Measurements from ENCODE around the gene BRME1.

The BRME1 gene

DNA sequence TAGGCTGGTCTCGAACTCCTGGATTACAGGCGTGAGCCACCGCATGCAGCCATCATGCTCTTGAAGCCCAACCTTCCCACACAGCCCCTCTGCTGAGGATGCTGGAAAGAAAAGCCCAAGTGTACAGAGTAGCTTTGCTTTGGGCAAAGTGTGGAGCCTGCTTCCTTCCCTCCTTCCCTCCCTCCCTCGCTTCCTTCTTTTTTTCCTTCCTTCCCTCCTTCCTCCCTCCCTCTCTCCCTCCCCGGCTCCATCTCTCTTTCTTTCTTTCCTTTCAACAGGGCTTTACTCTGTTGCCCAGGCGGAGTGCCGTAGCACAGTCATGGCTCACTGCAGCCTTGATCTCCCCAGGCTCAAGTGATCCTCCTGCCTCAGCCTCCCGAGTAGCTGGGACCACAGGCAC, 2.8 kb upstream of the BRME1 start:
- WGBS, 2 experiments, result 88 to 93% methylated on average over 8 of the region's 8 CpGs
- Histone ChIP-seq H3K9me3 (ENCODE audit: control insufficient read depth, low read length) (no peaks in the 10 kb centered on the region), H3K27ac (ENCODE audit: insufficient read depth, low read depth, low read length, poor library complexity, severe bottlenecking) (no peak overlapping the region), H3K4me1 (ENCODE audit: control insufficient read depth, insufficient read depth, low read length) (no peaks in the 10 kb centered on the region), H3K4me3 (ENCODE audit: insufficient read depth, low read depth, low read length) (no peak overlapping the region), H3K27me3 (ENCODE audit: control insufficient read depth, insufficient read depth, low read length, poor library complexity, severe bottlenecking) (peaks cover 9% of the 10 kb centered on the region), H3K36me3 (ENCODE audit: control insufficient read depth, insufficient read depth, low read length) (peaks cover 3% of the 10 kb centered on the region)

DNA sequence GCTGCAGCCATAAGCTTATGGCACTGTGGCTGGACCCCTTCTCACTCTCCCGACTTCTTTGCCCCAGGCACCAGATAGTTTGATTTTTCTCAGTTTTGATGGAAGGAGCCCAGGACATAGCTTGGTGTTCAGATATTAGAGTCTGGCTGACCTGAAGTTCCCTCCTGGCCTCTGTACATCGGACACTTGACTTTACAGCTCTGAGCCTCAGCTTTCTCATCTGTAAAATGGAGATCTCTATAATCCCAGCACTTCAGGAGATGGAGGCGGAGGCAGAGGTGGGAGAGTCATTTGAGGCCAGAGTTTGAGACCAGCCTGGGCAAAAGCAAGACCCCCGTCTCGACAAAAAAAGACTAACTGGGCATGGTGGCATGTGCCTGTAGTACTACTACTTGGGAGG, 993 bp upstream of the BRME1 start:
- Histone ChIP-seq H3K4me1 (ENCODE audit: control insufficient read depth, insufficient read depth, low read length) (no peaks in the 10 kb centered on the region), H3K9me3 (ENCODE audit: control insufficient read depth, low read length) (no peaks in the 10 kb centered on the region), H3K36me3 (ENCODE audit: control insufficient read depth, insufficient read depth, low read length) (no peaks in the 10 kb centered on the region), H3K4me3 (ENCODE audit: insufficient read depth, low read depth, low read length) (peak overlapping the region; percentile 72), H3K27ac (ENCODE audit: insufficient read depth, low read depth, low read length, poor library complexity, severe bottlenecking) (no peak overlapping the region), H3K27me3 (ENCODE audit: control insufficient read depth, insufficient read depth, low read length, poor library complexity, severe bottlenecking) (peaks cover 9% of the 10 kb centered on the region)
- 94 to 96% methylated on average over 5 of the region's 5 CpGs for WGBS, 2 experiments

DNA sequence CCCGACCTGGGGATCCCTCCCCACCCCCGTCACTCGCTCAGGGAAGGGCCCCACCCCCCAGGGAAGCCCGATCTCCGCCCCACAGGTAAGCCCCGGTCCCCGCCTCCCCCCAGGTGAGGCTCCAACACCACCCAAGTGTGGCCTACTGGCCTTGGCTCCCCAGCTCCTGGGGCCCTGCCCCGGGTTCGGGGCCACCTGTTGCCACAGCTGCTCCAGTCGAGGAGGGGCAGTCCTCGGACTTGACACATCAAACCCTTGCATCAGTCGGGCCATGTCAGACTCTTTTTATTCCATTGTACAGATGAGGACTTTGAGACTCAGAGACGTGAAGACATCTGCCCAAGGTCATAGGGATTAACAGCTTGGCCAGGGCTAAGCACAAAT, 596 bp upstream of the BRME1 start:
- WGBS, 2 experiments, result 17 to 20% methylated on average over 13 of the region's 13 CpGs
- Histone ChIP-seq H3K36me3 (ENCODE audit: control insufficient read depth, insufficient read depth, low read length) (no peaks in the 10 kb centered on the region), H3K9me3 (ENCODE audit: control insufficient read depth, low read length) (no peaks in the 10 kb centered on the region), H3K4me1 (ENCODE audit: control insufficient read depth, insufficient read depth, low read length) (no peaks in the 10 kb centered on the region), H3K4me3 (ENCODE audit: insufficient read depth, low read depth, low read length) (peak overlapping the region; percentile 72), H3K27me3 (ENCODE audit: control insufficient read depth, insufficient read depth, low read length, poor library complexity, severe bottlenecking) (peaks cover 9% of the 10 kb centered on the region), H3K27ac (ENCODE audit: insufficient read depth, low read depth, low read length, poor library complexity, severe bottlenecking) (no peak overlapping the region)

DNA sequence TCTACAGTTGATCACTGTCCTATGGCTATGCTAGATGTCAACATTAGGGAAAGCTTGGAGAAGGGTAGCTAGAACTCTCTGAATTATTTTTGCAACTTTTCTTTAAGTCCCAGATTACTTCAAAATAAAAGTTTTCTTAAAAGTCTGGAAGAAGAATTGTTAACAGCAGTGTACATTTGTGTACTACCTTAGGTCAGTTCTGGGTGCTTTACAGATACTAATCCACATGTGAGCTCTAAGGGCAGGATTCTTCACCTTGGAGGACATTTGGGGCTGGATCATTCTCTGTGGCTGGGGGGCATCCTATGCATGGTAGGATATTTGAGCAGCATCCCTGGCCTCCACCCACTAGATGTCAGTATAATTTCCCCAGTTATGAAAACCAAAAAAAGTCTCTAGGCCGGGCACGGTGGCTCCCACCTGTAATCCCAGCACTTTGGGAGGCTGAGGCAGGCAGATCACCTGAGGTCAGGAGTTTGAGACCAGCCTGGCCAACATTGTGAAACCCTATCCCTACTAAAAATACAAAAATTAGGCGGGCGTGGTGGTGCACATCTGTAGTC, 2.8 kb downstream of the BRME1 start:
- Histone ChIP-seq H3K27me3 (ENCODE audit: control insufficient read depth, insufficient read depth, low read length, poor library complexity, severe bottlenecking) (peaks cover 9% of the 10 kb centered on the region), H3K27ac (ENCODE audit: insufficient read depth, low read depth, low read length, poor library complexity, severe bottlenecking) (no peak overlapping the region), H3K4me1 (ENCODE audit: control insufficient read depth, insufficient read depth, low read length) (no peaks in the 10 kb centered on the region), H3K4me3 (ENCODE audit: insufficient read depth, low read depth, low read length) (no peak overlapping the region), H3K9me3 (ENCODE audit: control insufficient read depth, low read length) (no peaks in the 10 kb centered on the region), H3K36me3 (ENCODE audit: control insufficient read depth, insufficient read depth, low read length) (no peaks in the 10 kb centered on the region)
- WGBS, 2 experiments, result 81 to 83% methylated on average over 4 of the region's 4 CpGs

DNA sequence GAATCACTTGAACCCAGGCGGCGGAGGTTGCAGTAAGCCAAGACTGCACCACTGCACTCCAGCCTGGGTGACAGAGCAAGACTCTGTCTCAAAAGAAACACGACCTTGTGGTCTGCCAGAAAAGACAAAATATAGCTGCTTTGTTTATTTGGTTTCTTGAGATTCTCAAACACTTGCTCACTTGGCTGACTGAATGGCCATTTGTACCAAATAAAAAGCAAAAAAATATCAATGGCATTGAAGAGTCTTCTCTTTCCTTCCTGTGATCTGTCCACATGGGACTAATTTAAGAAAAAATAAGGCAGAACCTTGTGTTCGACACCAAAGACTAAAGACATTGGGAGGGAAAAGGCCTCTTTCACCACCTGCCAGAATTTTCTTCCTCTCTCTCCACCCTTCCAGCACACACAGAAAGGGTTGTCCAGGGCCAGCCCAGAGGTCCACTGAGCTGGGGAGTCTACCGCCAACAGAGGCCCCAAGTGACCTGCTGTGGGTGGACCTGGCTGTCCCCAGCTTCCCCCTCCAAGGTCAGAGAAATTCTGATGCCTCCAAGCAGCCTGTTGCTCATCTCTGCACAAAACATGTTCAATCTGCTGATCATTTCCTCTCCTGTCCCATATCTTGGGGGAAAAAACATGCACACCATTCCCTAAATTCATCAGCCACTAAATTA, 5.9 kb downstream of the BRME1 start:
- H3K36me3 ChIP-seq (ENCODE audit: control insufficient read depth, insufficient read depth, low read length), result no peaks in the 10 kb centered on the region
- WGBS, 2 experiments, result 79 to 82% methylated on average over 5 of the region's 5 CpGs
- no peaks in the 10 kb centered on the region for H3K9me3 ChIP-seq (ENCODE audit: control insufficient read depth, low read length)
- no peak overlapping the region for H3K4me3 ChIP-seq (ENCODE audit: insufficient read depth, low read depth, low read length)
- no peak overlapping the region for H3K27ac ChIP-seq (ENCODE audit: insufficient read depth, low read depth, low read length, poor library complexity, severe bottlenecking)
- H3K27me3 ChIP-seq (ENCODE audit: control insufficient read depth, insufficient read depth, low read length, poor library complexity, severe bottlenecking), result peaks cover 4% of the 10 kb centered on the region
- no peaks in the 10 kb centered on the region for H3K4me1 ChIP-seq (ENCODE audit: control insufficient read depth, insufficient read depth, low read length)

DNA sequence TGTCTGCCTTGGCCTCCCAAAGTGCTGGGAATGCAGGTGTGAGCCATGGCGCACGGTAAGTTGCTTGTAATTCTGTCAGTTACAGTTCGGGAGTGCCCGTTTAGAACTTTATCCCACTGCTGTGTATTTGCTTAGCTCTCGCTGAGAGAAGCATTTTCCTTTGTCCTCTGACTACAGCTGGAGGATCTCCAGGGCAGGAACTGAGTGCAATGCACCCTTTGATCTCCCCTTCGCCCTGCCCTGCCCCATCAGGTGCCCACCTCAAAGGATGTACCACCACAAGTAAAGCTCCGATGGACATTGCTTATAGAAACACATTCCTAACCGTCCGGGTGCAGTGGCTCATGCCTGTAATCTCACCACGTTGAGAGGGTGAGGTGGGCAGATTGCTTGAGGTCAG, 6.5 kb downstream of the BRME1 start:
- H3K27ac ChIP-seq (ENCODE audit: insufficient read depth, low read depth, low read length, poor library complexity, severe bottlenecking), result no peak overlapping the region
- WGBS, 2 experiments, result 83 to 85% methylated on average over 10 of the region's 10 CpGs
- no peaks in the 10 kb centered on the region for H3K27me3 ChIP-seq (ENCODE audit: control insufficient read depth, insufficient read depth, low read length, poor library complexity, severe bottlenecking)
- no peak overlapping the region for H3K4me3 ChIP-seq (ENCODE audit: insufficient read depth, low read depth, low read length)
- H3K9me3 ChIP-seq (ENCODE audit: control insufficient read depth, low read length), result no peaks in the 10 kb centered on the region
- no peaks in the 10 kb centered on the region for H3K36me3 ChIP-seq (ENCODE audit: control insufficient read depth, insufficient read depth, low read length)
- H3K4me1 ChIP-seq (ENCODE audit: control insufficient read depth, insufficient read depth, low read length), result no peaks in the 10 kb centered on the region

DNA sequence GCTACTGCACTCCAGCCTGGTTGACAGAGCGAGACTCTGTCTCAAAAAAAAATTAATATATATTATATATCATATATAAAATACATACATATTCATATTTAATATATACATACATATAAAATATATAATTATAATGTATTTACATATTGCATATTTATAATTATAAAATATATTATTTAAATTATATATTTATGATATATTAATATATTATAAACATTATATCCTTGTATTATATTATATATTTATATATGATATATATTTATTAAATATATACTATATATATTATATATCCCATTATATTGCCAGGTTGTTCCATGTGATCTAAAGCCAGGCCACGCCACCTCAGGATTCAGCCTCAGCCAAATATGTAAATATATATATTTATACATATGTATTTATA, 9.7 kb downstream of the BRME1 start:
- Histone ChIP-seq H3K9me3 (ENCODE audit: control insufficient read depth, low read length) (no peaks in the 10 kb centered on the region), H3K4me1 (ENCODE audit: control insufficient read depth, insufficient read depth, low read length) (no peaks in the 10 kb centered on the region), H3K4me3 (ENCODE audit: insufficient read depth, low read depth, low read length) (no peak overlapping the region), H3K27ac (ENCODE audit: insufficient read depth, low read depth, low read length, poor library complexity, severe bottlenecking) (no peak overlapping the region), H3K27me3 (ENCODE audit: control insufficient read depth, insufficient read depth, low read length, poor library complexity, severe bottlenecking) (no peaks in the 10 kb centered on the region), H3K36me3 (ENCODE audit: control insufficient read depth, insufficient read depth, low read length) (no peaks in the 10 kb centered on the region)
- no CpG with 5 or more reads among the region's 2 CpGs for WGBS, 2 experiments

DNA sequence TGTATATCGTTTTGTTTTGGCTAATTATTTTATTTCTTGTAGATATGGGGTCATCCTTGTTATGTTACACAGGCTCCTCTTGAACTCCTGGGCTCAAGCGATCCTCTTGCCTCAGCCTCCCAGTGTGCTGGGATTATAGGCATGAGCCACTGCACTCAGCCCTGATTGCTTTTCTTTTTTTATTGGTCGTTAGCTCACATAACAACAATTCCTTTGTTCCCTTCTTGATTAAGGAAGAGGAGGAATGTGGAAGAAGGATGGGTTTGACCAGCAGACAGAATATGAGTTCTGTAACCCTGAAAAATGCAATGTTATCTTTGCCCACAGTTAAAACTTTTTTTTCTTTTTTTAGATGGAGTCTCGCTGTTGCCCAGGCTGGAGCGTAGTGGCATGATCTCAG, 11.4 kb downstream of the BRME1 start:
- Histone ChIP-seq H3K9me3 (ENCODE audit: control insufficient read depth, low read length) (no peaks in the 10 kb centered on the region), H3K36me3 (ENCODE audit: control insufficient read depth, insufficient read depth, low read length) (no peaks in the 10 kb centered on the region), H3K4me3 (ENCODE audit: insufficient read depth, low read depth, low read length) (no peak overlapping the region), H3K4me1 (ENCODE audit: control insufficient read depth, insufficient read depth, low read length) (no peaks in the 10 kb centered on the region), H3K27ac (ENCODE audit: insufficient read depth, low read depth, low read length, poor library complexity, severe bottlenecking) (no peak overlapping the region), H3K27me3 (ENCODE audit: control insufficient read depth, insufficient read depth, low read length, poor library complexity, severe bottlenecking) (no peaks in the 10 kb centered on the region)
- 86 to 93% methylated on average over 4 of the region's 5 CpGs for WGBS, 2 experiments

DNA sequence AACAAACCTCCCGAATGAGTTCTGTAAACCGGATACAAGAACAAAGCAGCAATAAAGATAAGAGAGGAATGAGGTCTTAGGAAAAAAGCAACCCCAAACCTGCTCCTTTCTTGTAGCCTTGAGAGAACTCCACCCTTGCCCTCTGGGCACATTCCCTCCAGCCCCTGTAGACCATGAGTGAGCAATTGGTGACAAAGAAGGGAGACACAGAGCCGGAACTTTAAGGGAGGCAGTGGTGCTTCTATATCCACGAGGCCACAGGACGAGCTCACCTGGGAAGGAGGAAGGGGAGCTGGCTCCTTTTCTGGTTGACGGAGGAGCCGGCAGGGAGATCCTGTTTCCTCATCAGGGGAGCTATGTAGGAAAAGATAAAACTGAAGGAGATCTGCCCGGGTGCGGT, 13.0 kb downstream of the BRME1 start:
- no peak overlapping the region for H3K4me3 ChIP-seq (ENCODE audit: insufficient read depth, low read depth, low read length)
- 87 to 88% methylated on average over 9 of the region's 9 CpGs for WGBS, 2 experiments
- no peaks in the 10 kb centered on the region for H3K36me3 ChIP-seq (ENCODE audit: control insufficient read depth, insufficient read depth, low read length)
- H3K4me1 ChIP-seq (ENCODE audit: control insufficient read depth, insufficient read depth, low read length), result no peaks in the 10 kb centered on the region
- H3K27ac ChIP-seq (ENCODE audit: insufficient read depth, low read depth, low read length, poor library complexity, severe bottlenecking), result no peak overlapping the region
- H3K9me3 ChIP-seq (ENCODE audit: control insufficient read depth, low read length), result no peaks in the 10 kb centered on the region
- H3K27me3 ChIP-seq (ENCODE audit: control insufficient read depth, insufficient read depth, low read length, poor library complexity, severe bottlenecking), result no peaks in the 10 kb centered on the region

DNA sequence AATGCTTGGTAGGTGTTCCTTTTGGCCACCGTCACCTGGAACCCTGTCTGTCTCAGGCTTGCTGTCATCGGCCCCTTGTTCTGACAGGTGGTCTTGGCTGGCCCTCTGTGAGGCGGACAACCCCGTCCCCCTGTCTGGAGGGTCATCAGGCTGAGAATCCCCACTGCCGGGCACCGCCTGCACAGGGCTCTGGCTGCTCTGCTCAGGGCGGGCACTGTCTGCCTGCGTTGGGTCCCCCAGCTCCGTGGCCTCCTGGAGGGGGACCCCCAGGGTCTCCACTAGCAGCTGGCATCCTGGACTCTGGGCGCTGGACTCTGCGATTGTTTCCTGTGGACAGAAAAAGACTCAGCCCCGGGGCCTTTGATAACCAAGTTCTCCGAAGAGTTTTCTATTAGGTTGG, 15.8 kb downstream of the BRME1 start:
- Histone ChIP-seq H3K36me3 (ENCODE audit: control insufficient read depth, insufficient read depth, low read length) (no peaks in the 10 kb centered on the region), H3K4me3 (ENCODE audit: insufficient read depth, low read depth, low read length) (no peak overlapping the region), H3K27me3 (ENCODE audit: control insufficient read depth, insufficient read depth, low read length, poor library complexity, severe bottlenecking) (no peaks in the 10 kb centered on the region), H3K4me1 (ENCODE audit: control insufficient read depth, insufficient read depth, low read length) (no peaks in the 10 kb centered on the region), H3K9me3 (ENCODE audit: control insufficient read depth, low read length) (no peaks in the 10 kb centered on the region), H3K27ac (ENCODE audit: insufficient read depth, low read depth, low read length, poor library complexity, severe bottlenecking) (no peak overlapping the region)
- 92 to 94% methylated on average over 13 of the region's 13 CpGs for WGBS, 2 experiments
